Endothelial cell of umbilical vein (primary cell): ENCODE measurements around the gene GAS2L2. TPM values are rescaled to one million over a fixed set of nuclear protein-coding genes. Genes with fewer than 3 reads are reported as not detected.
"Not testable (repeated sequence)": the region's sequence is repeated elsewhere in the genome, so short reads cannot be mapped to it uniquely, and the experiment has no call there.

Source experiments
- BruUV-seq: library from RNA; stranded (reverse); fragments of 400-500 nt; replicated peaks from 2 replicates; lab custom pipeline; 2021; lab: Mats Ljungman, UMichigan
- CTCF ChIA-PET: fragments of 300-600, 350-600 bp; sonication (Branson Sonifier 250); formaldehyde crosslinking; loops from one replicate; lab custom pipeline; 2021; ENCODE audit warnings: antibody characterized with exemption, inconsistent platforms; lab: Charles Lee
- POLR2A ChIA-PET: fragments of 300-600, 350-600 bp; sonication (Branson Sonifier 250); formaldehyde crosslinking; loops from one replicate; lab custom pipeline; 2021; ENCODE audit warnings: antibody characterized with exemption, inconsistent platforms; lab: Charles Lee
- DNase-seq: peaks from one replicate; pipeline ENCODE4 v3.0.0-alpha.2; 2011; ENCODE audit warnings: low read depth, low spot score
- FAIRE-seq: peaks from 2 replicates; lab custom pipeline; 2011; peaks lifted over from hg19 to GRCh38; lab: Jason Lieb, UNC
- H2AFZ ChIP-seq: 2 replicates; pipeline ENCODE4 v1.6.0; 2012; ENCODE audit warnings: low read depth, low read length, control low read depth, inconsistent platforms
- H3K27ac ChIP-seq: 2 replicates; pipeline ENCODE4 v1.5.1; 2011; ENCODE audit warnings: low read depth, mild to moderate bottlenecking, control low read depth, low read length, moderate library complexity; ENCODE audit not compliant: insufficient read depth
- H3K27me3 ChIP-seq, 2 experiments: 2 replicates each; pipeline versions ENCODE4 v1.6.0 to v1.6.1; 2011; ENCODE audit warnings: low read length in 2 of 2, mixed read lengths in 1 of 2; ENCODE audit not compliant: control insufficient read depth in 2 of 2, insufficient read depth in 2 of 2
- H3K36me3 ChIP-seq, 2 experiments: 2 replicates in 1 of 2; 3 replicates in 1 of 2; pipeline ENCODE4 v1.5.1; 2011; ENCODE audit warnings: low read length in 2 of 2, mild to moderate bottlenecking in 1 of 2, moderate library complexity in 1 of 2; ENCODE audit not compliant: control insufficient read depth in 2 of 2, insufficient read depth in 2 of 2; ENCODE audit errors: extremely low read depth in 1 of 2
- H3K4me1 ChIP-seq: 3 replicates; pipeline ENCODE4 v1.5.1; 2011; ENCODE audit warnings: mild to moderate bottlenecking, low read length; ENCODE audit not compliant: control insufficient read depth, insufficient read depth; ENCODE audit errors: extremely low read depth
- H3K4me2 ChIP-seq: 2 replicates; pipeline ENCODE4 v1.6.1; 2011; ENCODE audit warnings: low read length, control low read depth, mixed read lengths; ENCODE audit not compliant: insufficient read depth
- H3K4me3 ChIP-seq, 3 experiments: fragments of 200-600 bp in 1 of 3; sonication (generic), shearing (Covaris generic) in 1 of 3; replicated peaks in 1 of 3; 2 replicates each; pipeline ENCODE4 v1.5.1; 2011 to 2016; ENCODE audit warnings: control low read depth in 3 of 3, low read length in 3 of 3, mild to moderate bottlenecking in 2 of 3, inconsistent platforms in 1 of 3, low read depth in 1 of 3, moderate library complexity in 1 of 3; ENCODE audit not compliant: insufficient read depth in 1 of 3
- H3K79me2 ChIP-seq: 2 replicates; pipeline ENCODE4 v1.6.0; 2012; ENCODE audit warnings: low read length, inconsistent platforms; ENCODE audit not compliant: control insufficient read depth, insufficient read depth
- H3K9ac ChIP-seq: replicated peaks from 2 replicates; pipeline ENCODE3; 2011; ENCODE audit warnings: low read length, control low read depth; ENCODE audit not compliant: insufficient read depth; ENCODE audit errors: extremely low read depth
- H3K9me1 ChIP-seq: replicated peaks from 3 replicates; pipeline ENCODE4 v1.6.0; 2011; ENCODE audit warnings: mild to moderate bottlenecking, low read length; ENCODE audit not compliant: control insufficient read depth, insufficient read depth; ENCODE audit errors: extremely low read depth
- H3K9me3 ChIP-seq: replicated peaks from 2 replicates; pipeline ENCODE4 v1.5.1; 2012; ENCODE audit warnings: low read length, inconsistent platforms; ENCODE audit not compliant: control insufficient read depth, insufficient read depth
- H4K20me1 ChIP-seq: replicated peaks from 2 replicates; pipeline ENCODE3; 2011; ENCODE audit warnings: mild to moderate bottlenecking, low read length; ENCODE audit not compliant: control insufficient read depth, insufficient read depth; ENCODE audit errors: extremely low read depth
- EZH2 ChIP-seq: IDR thresholded peaks from 2 replicates; pipeline ENCODE4 v1.6.1; 2012; ENCODE audit warnings: borderline replicate concordance, low read depth, mild to moderate bottlenecking, moderate library complexity, low read length, inconsistent platforms; ENCODE audit not compliant: severe bottlenecking
- FOS ChIP-seq: IDR thresholded peaks from 2 replicates; pipeline ENCODE4 v1.6.1; 2011; ENCODE audit warnings: mild to moderate bottlenecking, low read length, moderate library complexity, borderline replicate concordance; ENCODE audit not compliant: insufficient read depth
- GATA2 ChIP-seq: IDR thresholded peaks from 2 replicates; pipeline ENCODE4 v1.7.0; 2011; ENCODE audit warnings: low read depth, mild to moderate bottlenecking, moderate library complexity, mixed read lengths, low read length; ENCODE audit not compliant: insufficient read length, insufficient read depth
- MAX ChIP-seq: IDR thresholded peaks from 2 replicates; pipeline ENCODE4 v1.6.1; 2011; ENCODE audit not compliant: insufficient read depth, insufficient read length
- MYC ChIP-seq: IDR thresholded peaks from one replicate; pipeline ENCODE4 v1.6.1; 2011; ENCODE audit warnings: mild to moderate bottlenecking, low read depth, low read length
- POLR2A ChIP-seq: IDR thresholded peaks from 2 replicates; pipeline ENCODE4 v1.6.1; 2012; ENCODE audit warnings: low read depth, mild to moderate bottlenecking, control low read depth, low read length
- POLR2AphosphoS5 ChIP-seq: IDR thresholded peaks from 2 replicates; pipeline ENCODE4 v1.6.1; 2012; ENCODE audit warnings: low read depth, mild to moderate bottlenecking, control low read depth, low read length, moderate library complexity; ENCODE audit not compliant: insufficient read depth
- dilution Hi-C: fragments of 300-500 bp; cut with MboI; formaldehyde crosslinking; loops from one replicate; pipeline ENCODE4 v1.15.0; 2019; ENCODE audit warnings: low sequenced_read_pairs; ENCODE audit not compliant: extremely low pct_ligation_motif_present
- intact Hi-C: fragments of 100-400 bp; cut with micrococcal nuclease; formaldehyde crosslinking; loops from one replicate; pipeline ENCODE4 v1.10.0; 2022
- polyA plus RNA-seq, 4 experiments: library from polyadenylated mRNA; depleted of rRNA in 3 of 4; stranded (reverse) in 3 of 4; unstranded in 1 of 4; fragments of >200 nt; gene quantifications; 2 replicates each; pipeline versions ENCODE4 v1.2.1 to v1.2.3, GENCODE V29; 2011 to 2012; ENCODE audit warnings: missing spikeins in 1 of 4
- total RNA-seq: library from RNA; stranded (reverse); gene quantifications from 2 replicates; pipeline ENCODE4 v1.2.3, GENCODE V29; 2021

Gene GAS2L2
- total and polyA plus RNA-seq, 2 donors (not counting 3 experiments of a cell fraction or from before 2014, with no cell fraction given) = not detected

- Histone ChIP-seq H3K9ac (no peak overlapping the region), H3K36me3 (no peaks in the 10 kb centered on the region), H4K20me1 (no peaks in the 10 kb centered on the region), H3K4me2 (no peak overlapping the region), H3K27me3 (peaks cover 27 to 30% of the 10 kb centered on the region in 2 experiments), H3K9me1 (no peaks in the 10 kb centered on the region), H3K27ac (no peak overlapping the region), H2AFZ (no peak overlapping the region), H3K79me2 (no peaks in the 10 kb centered on the region), H3K9me3 (no peaks in the 10 kb centered on the region), H3K4me3 (no peak overlapping the region), H3K4me1 (no peaks in the 10 kb centered on the region)
- FAIRE-seq = no peak
- BruUV-seq = no TSS peak
- CTCF ChIA-PET = interaction anchor here (3.2 kb wide), 1 partner anchor 12 kb away, joined by 22 read pairs; no protein-coding TSS in a partner anchor
- no peak for TF ChIP-seq EZH2
- no peak for TF ChIP-seq MAX
- TF ChIP-seq POLR2AphosphoS5 = no peak
- TF ChIP-seq POLR2A = no peak
- TF ChIP-seq MYC = no peak
- TF ChIP-seq GATA2 = no peak
- no peak for TF ChIP-seq FOS
- intact Hi-C loops (no loop called here), dilution Hi-C loops (no loop called here)
- POLR2A ChIA-PET = no interaction called here
- DNase-seq = no peak
Measured at GRCh38 chr17:35752471-35752870, 568 bp downstream of the GAS2L2 start.

GRCh38 chr17:35751541-35751940 lies 1.5 kb downstream of the GAS2L2 start:
- H3K4me2 ChIP-seq, H3K9ac ChIP-seq, intact Hi-C loops, H4K20me1 ChIP-seq, POLR2A ChIA-PET, H3K4me1 ChIP-seq, DNase-seq, H3K27ac ChIP-seq, H3K9me3 ChIP-seq, FAIRE-seq, H2AFZ ChIP-seq, H3K36me3 ChIP-seq, H3K4me3 ChIP-seq, dilution Hi-C loops, H3K79me2 ChIP-seq, H3K9me1 ChIP-seq, BruUV-seq: not testable (repeated sequence)
- peaks cover 27 to 28% of the 10 kb centered on the region in 2 experiments for H3K27me3 ChIP-seq
- CTCF ChIA-PET = interaction anchor here (0.6 to 5.2 kb wide), 3 partner anchors 10 to 54 kb away, joined by 3 to 51 read pairs (median 3); no protein-coding TSS in a partner anchor
